Ovary (tissue), 3 donors: ENCODE data around the gene HSFX3.
"Not testable (repeated sequence)": the region's sequence is repeated elsewhere in the genome, so short reads cannot be mapped to it uniquely, and the experiment has no call there.

ENCODE experiments used
- CTCF ChIP-seq, 3 donors: fragments of 450-650 bp in 2 of 3; fragments of 200-600 bp in 1 of 3; IDR thresholded peaks; one replicate each; pipeline versions ENCODE4 v1.5.1 to v1.8.0; 2016 to 2022; ENCODE audit warnings: antibody characterized with exemption in 3 of 3, mild to moderate bottlenecking in 1 of 3
- EP300 ChIP-seq: sonication (generic); formaldehyde crosslinking; IDR thresholded peaks from one replicate; pipeline ENCODE4 v1.6.1; 2017; ENCODE audit warnings: antibody characterized with exemption
- POLR2A ChIP-seq: fragments of 450-650 bp; IDR thresholded peaks from one replicate; pipeline ENCODE4 v1.6.1; 2017; ENCODE audit warnings: antibody characterized with exemption, mild to moderate bottlenecking, moderate library complexity
- donor health status: DM: no; HTN: no; CAD: no.

DNA sequence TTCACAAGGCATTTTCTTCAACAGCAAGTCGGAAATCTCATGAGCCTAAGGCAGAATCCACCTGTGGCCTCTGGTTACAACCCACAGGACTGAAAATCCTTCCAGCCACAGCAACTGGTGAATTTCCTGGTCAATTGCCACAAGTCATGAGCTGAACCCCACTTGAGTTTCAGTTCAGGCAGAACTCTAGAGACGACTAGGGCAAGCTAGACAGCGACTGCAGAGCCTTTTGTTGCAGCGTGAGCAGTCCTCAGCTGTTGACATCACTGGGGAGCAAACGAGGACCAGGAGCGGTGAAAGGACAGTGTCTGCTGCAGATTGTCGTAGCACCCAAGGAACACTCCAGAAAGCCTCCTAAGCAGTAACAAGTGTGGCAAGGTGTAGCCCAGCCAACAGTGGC, 46.2 kb upstream of the HSFX3 start:
- TF ChIP-seq EP300; CTCF (IDR thresholded peaks at IDR 0.05); POLR2A: not testable (repeated sequence)
